GM23338 (cell line): ENCODE results near the gene GNG12. TPM values are rescaled to one million over a fixed set of nuclear protein-coding genes. Genes with fewer than 3 reads are reported as not detected.

Experiments
- ATAC-seq: fragments of 200-7000 bp; cut with Tn5 transposase; 3 replicates; pipeline ENCODE4 v1.9.1; 2020
- DNase-seq: peaks from one replicate; pipeline ENCODE4 v3.0.0-alpha.2; 2015; ENCODE audit warnings: low spot score
- H2AFZ ChIP-seq: fragments of 200-600 bp; sonication (generic); 2 replicates; pipeline ENCODE4 v1.8.0; 2016; ENCODE audit warnings: antibody characterized with exemption, mild to moderate bottlenecking, moderate library complexity
- H3F3A ChIP-seq: fragments of 200-600 bp; sonication (generic); replicated peaks from 2 replicates; pipeline ENCODE4 v1.8.0; 2017; ENCODE audit warnings: antibody characterized with exemption, mixed run types, low read depth
- H3K27ac ChIP-seq: fragments of 200-600 bp; sonication (generic); 2 replicates; pipeline ENCODE4 v1.6.1; 2016; ENCODE audit warnings: low read depth
- H3K27me3 ChIP-seq: fragments of 200-600 bp; sonication (generic); 2 replicates; pipeline ENCODE4 v1.8.0; 2016; ENCODE audit warnings: mild to moderate bottlenecking, mixed run types, moderate library complexity; ENCODE audit not compliant: insufficient read depth
- H3K36me3 ChIP-seq: fragments of 200-600 bp; sonication (generic); 2 replicates; pipeline ENCODE4 v1.8.0; 2016; ENCODE audit warnings: mild to moderate bottlenecking; ENCODE audit not compliant: insufficient read depth
- H3K4me1 ChIP-seq: fragments of 200-600 bp; sonication (generic); 2 replicates; pipeline ENCODE4 v1.8.0; 2016; ENCODE audit warnings: mild to moderate bottlenecking, moderate library complexity; ENCODE audit not compliant: insufficient read depth
- H3K4me2 ChIP-seq: fragments of 200-600 bp; sonication (generic); 2 replicates; pipeline ENCODE4 v1.7.1; 2017; ENCODE audit warnings: mixed run types
- H3K4me3 ChIP-seq: fragments of 200-600 bp; sonication (generic); 2 replicates; pipeline ENCODE4 v1.6.1; 2016; ENCODE audit warnings: mixed run types
- H3K79me2 ChIP-seq: fragments of 200-600 bp; sonication (generic); replicated peaks from 2 replicates; pipeline ENCODE4 v1.8.0; 2017; ENCODE audit warnings: mild to moderate bottlenecking; ENCODE audit not compliant: insufficient read depth
- H3K9me2 ChIP-seq: fragments of 200-600 bp; sonication (generic); 2 replicates; pipeline ENCODE4 v1.8.0; 2017; ENCODE audit not compliant: insufficient read depth
- H4K20me1 ChIP-seq: fragments of 200-600 bp; sonication (generic); replicated peaks from 2 replicates; pipeline ENCODE4 v1.8.0; 2017; ENCODE audit warnings: mild to moderate bottlenecking; ENCODE audit not compliant: insufficient read depth
- H3K27ac Mint-ChIP-seq: 2 replicates; pipeline ENCODE4 v1.8.0; 2020; ENCODE audit warnings: inconsistent platforms, mild to moderate bottlenecking, moderate library complexity, mixed read lengths
- H3K27me3 Mint-ChIP-seq: 3 replicates; pipeline ENCODE4 v1.8.0; 2022; ENCODE audit warnings: low read depth, mild to moderate bottlenecking, moderate library complexity, mixed read lengths, inconsistent platforms; ENCODE audit not compliant: insufficient read depth, poor library complexity
- H3K36me3 Mint-ChIP-seq: 3 replicates; pipeline ENCODE4 v1.8.0; 2021; ENCODE audit warnings: low read depth, mild to moderate bottlenecking, inconsistent platforms, moderate library complexity, mixed read lengths
- H3K4me1 Mint-ChIP-seq: 3 replicates; pipeline ENCODE4 v1.8.0; 2020; ENCODE audit warnings: mild to moderate bottlenecking, inconsistent platforms, mixed read lengths
- H3K4me3 Mint-ChIP-seq: 3 replicates; pipeline ENCODE4 v1.8.0; 2021; ENCODE audit warnings: moderate library complexity, mild to moderate bottlenecking, inconsistent platforms, mixed read lengths
- H3K9me3 Mint-ChIP-seq: 3 replicates; pipeline ENCODE4 v1.8.0; 2020; ENCODE audit warnings: moderate library complexity, mild to moderate bottlenecking, inconsistent platforms, mixed read lengths
- CREB1 ChIP-seq: fragments of 250-450 bp; sonication (Bioruptor Pico); IDR thresholded peaks from 2 replicates; pipeline ENCODE4 v1.5.0; 2020; ENCODE audit warnings: low read depth, mild to moderate bottlenecking, moderate library complexity
- EZH2 ChIP-seq: fragments of 200-600 bp; sonication (generic); IDR thresholded peaks from one replicate; pipeline ENCODE4 v1.8.0; 2017; ENCODE audit warnings: antibody characterized with exemption, mild to moderate bottlenecking, low read depth; ENCODE audit not compliant: unreplicated experiment
- EZH2phosphoT487 ChIP-seq: fragments of 200-600 bp; sonication (generic); IDR thresholded peaks from one replicate; pipeline ENCODE4 v1.8.1; 2018; ENCODE audit warnings: antibody characterized with exemption; ENCODE audit not compliant: unreplicated experiment
- JUNB ChIP-seq: IDR thresholded peaks from one replicate; pipeline ENCODE4 v1.6.1; 2016; ENCODE audit warnings: antibody characterized with exemption; ENCODE audit not compliant: unreplicated experiment
- NANOG ChIP-seq: IDR thresholded peaks from 2 replicates; pipeline ENCODE4 v1.6.1; 2016; ENCODE audit warnings: antibody characterized with exemption, borderline replicate concordance
- POLR2AphosphoS5 ChIP-seq: IDR thresholded peaks from 2 replicates; pipeline ENCODE4 v1.6.1; 2016; ENCODE audit warnings: antibody characterized with exemption, low read depth
- STAT1 ChIP-seq: IDR thresholded peaks from one replicate; pipeline ENCODE4 v1.6.1; 2016; ENCODE audit warnings: antibody characterized with exemption; ENCODE audit not compliant: unreplicated experiment
- ZNF114 ChIP-seq: fragments of 250-450 bp; sonication (Bioruptor Pico); IDR thresholded peaks from 2 replicates; pipeline ENCODE4 v1.5.0; 2020; ENCODE audit warnings: mild to moderate bottlenecking, moderate library complexity
- ZNF331 ChIP-seq: fragments of 250-450 bp; sonication (Bioruptor Pico); IDR thresholded peaks from 2 replicates; pipeline ENCODE4 v1.5.0; 2020; ENCODE audit warnings: low read depth, mild to moderate bottlenecking, moderate library complexity
- polyA plus RNA-seq: library from polyadenylated mRNA; unstranded; fragments of >200 nt; fragmentation: Nextera tagmentation; extraction: Ambion mirVana; gene quantifications from 2 replicates; pipeline ENCODE4 v1.2.1, GENCODE V29; 2016
- total RNA-seq: library from RNA; depleted of rRNA; stranded (reverse); fragments of >200 nt; shearing (Covaris generic); gene quantifications from 2 replicates; pipeline ENCODE4 v1.2.3, GENCODE V29; 2014
- TF ChIP-seq, protein P1 (sequence below), 2 experiments: fragments of 200-600 bp in 1 of 2; sonication (generic) in 1 of 2; conservative IDR thresholded peaks; 2 replicates each; pipeline versions ENCODE4 v1.5.1 to v1.6.1; 2016 to 2017; ENCODE audit warnings: antibody characterized with exemption in 2 of 2, low read depth in 2 of 2, mild to moderate bottlenecking in 2 of 2, moderate library complexity in 1 of 2
- TF ChIP-seq, protein P2 (sequence below): IDR thresholded peaks from 2 replicates; pipeline ENCODE4 v1.6.1; 2016; ENCODE audit warnings: antibody characterized with exemption
- TF ChIP-seq, protein P3 (sequence below): fragments of 250-450 bp; sonication (Bioruptor Pico); IDR thresholded peaks from 2 replicates; pipeline ENCODE4 v1.5.0; 2020; ENCODE audit warnings: mild to moderate bottlenecking, moderate library complexity
- TF ChIP-seq, protein P4 (sequence below): IDR thresholded peaks from one replicate; pipeline ENCODE4 v1.6.1; 2018; ENCODE audit warnings: antibody characterized with exemption; ENCODE audit not compliant: unreplicated experiment

The GNG12 gene
- total and polyA plus RNA-seq, 2 experiments from 2014 or later, result 13.4 to 33.0 TPM

DNA sequence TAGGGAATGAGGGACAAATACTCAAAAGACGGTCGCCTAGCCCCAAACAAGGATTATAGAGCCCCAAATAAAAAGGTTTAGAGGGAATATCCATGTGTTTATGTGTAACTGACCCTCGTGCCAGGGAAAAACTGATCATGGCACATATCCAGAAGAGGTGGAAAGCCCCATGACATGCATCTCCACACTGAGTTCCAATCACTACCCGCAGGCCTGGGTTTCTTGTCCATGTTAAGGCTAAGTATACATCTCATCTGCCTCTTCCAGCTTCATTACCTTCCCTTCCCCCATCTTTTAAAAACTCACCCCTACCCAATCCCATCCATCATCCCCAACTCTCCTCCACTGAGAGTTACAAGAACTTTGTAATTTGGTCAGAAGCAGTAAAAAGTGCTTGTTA is 133.0 kb downstream of the GNG12 start:
- no peaks in the 10 kb centered on the region for H3K36me3 Mint-ChIP-seq
- Histone ChIP-seq H3F3A (no peaks in the 10 kb centered on the region), H3K9me2 (no peaks in the 10 kb centered on the region), H3K27ac (0 out of 2 replicates have a peak overlapping the region, but pooled peaks have one; percentile 55), H3K36me3 (no peaks in the 10 kb centered on the region), H2AFZ (no peak overlapping the region), H3K4me3 (no peak overlapping the region), H4K20me1 (no peaks in the 10 kb centered on the region), H3K27me3 (no peaks in the 10 kb centered on the region), H3K4me2 (no peak overlapping the region), H3K79me2 (no peaks in the 10 kb centered on the region), H3K4me1 (peaks cover 5% of the 10 kb centered on the region; the same call in 1 of the 2 replicates)
- peaks cover 12% of the 10 kb centered on the region for H3K4me1 Mint-ChIP-seq
- H3K27ac Mint-ChIP-seq, result peak overlapping the region; percentile 45; the same call in 1 of the 2 replicates
- H3K4me3 Mint-ChIP-seq, result no peak overlapping the region
- DNase-seq (no peak), ATAC-seq (no peak)
- no peak for TF ChIP-seq POLR2AphosphoS5
- TF ChIP-seq, protein P1, sequence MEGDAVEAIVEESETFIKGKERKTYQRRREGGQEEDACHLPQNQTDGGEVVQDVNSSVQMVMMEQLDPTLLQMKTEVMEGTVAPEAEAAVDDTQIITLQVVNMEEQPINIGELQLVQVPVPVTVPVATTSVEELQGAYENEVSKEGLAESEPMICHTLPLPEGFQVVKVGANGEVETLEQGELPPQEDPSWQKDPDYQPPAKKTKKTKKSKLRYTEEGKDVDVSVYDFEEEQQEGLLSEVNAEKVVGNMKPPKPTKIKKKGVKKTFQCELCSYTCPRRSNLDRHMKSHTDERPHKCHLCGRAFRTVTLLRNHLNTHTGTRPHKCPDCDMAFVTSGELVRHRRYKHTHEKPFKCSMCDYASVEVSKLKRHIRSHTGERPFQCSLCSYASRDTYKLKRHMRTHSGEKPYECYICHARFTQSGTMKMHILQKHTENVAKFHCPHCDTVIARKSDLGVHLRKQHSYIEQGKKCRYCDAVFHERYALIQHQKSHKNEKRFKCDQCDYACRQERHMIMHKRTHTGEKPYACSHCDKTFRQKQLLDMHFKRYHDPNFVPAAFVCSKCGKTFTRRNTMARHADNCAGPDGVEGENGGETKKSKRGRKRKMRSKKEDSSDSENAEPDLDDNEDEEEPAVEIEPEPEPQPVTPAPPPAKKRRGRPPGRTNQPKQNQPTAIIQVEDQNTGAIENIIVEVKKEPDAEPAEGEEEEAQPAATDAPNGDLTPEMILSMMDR (conservative IDR thresholded peaks at IDR 0.05; ENCODE audit: low read depth in 2 of 2), result no peak
- TF ChIP-seq, protein P2, sequence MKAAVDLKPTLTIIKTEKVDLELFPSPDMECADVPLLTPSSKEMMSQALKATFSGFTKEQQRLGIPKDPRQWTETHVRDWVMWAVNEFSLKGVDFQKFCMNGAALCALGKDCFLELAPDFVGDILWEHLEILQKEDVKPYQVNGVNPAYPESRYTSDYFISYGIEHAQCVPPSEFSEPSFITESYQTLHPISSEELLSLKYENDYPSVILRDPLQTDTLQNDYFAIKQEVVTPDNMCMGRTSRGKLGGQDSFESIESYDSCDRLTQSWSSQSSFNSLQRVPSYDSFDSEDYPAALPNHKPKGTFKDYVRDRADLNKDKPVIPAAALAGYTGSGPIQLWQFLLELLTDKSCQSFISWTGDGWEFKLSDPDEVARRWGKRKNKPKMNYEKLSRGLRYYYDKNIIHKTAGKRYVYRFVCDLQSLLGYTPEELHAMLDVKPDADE, result no peak
- no peak for TF ChIP-seq STAT1
- TF ChIP-seq EZH2phosphoT487, result no peak
- TF ChIP-seq, protein P3, sequence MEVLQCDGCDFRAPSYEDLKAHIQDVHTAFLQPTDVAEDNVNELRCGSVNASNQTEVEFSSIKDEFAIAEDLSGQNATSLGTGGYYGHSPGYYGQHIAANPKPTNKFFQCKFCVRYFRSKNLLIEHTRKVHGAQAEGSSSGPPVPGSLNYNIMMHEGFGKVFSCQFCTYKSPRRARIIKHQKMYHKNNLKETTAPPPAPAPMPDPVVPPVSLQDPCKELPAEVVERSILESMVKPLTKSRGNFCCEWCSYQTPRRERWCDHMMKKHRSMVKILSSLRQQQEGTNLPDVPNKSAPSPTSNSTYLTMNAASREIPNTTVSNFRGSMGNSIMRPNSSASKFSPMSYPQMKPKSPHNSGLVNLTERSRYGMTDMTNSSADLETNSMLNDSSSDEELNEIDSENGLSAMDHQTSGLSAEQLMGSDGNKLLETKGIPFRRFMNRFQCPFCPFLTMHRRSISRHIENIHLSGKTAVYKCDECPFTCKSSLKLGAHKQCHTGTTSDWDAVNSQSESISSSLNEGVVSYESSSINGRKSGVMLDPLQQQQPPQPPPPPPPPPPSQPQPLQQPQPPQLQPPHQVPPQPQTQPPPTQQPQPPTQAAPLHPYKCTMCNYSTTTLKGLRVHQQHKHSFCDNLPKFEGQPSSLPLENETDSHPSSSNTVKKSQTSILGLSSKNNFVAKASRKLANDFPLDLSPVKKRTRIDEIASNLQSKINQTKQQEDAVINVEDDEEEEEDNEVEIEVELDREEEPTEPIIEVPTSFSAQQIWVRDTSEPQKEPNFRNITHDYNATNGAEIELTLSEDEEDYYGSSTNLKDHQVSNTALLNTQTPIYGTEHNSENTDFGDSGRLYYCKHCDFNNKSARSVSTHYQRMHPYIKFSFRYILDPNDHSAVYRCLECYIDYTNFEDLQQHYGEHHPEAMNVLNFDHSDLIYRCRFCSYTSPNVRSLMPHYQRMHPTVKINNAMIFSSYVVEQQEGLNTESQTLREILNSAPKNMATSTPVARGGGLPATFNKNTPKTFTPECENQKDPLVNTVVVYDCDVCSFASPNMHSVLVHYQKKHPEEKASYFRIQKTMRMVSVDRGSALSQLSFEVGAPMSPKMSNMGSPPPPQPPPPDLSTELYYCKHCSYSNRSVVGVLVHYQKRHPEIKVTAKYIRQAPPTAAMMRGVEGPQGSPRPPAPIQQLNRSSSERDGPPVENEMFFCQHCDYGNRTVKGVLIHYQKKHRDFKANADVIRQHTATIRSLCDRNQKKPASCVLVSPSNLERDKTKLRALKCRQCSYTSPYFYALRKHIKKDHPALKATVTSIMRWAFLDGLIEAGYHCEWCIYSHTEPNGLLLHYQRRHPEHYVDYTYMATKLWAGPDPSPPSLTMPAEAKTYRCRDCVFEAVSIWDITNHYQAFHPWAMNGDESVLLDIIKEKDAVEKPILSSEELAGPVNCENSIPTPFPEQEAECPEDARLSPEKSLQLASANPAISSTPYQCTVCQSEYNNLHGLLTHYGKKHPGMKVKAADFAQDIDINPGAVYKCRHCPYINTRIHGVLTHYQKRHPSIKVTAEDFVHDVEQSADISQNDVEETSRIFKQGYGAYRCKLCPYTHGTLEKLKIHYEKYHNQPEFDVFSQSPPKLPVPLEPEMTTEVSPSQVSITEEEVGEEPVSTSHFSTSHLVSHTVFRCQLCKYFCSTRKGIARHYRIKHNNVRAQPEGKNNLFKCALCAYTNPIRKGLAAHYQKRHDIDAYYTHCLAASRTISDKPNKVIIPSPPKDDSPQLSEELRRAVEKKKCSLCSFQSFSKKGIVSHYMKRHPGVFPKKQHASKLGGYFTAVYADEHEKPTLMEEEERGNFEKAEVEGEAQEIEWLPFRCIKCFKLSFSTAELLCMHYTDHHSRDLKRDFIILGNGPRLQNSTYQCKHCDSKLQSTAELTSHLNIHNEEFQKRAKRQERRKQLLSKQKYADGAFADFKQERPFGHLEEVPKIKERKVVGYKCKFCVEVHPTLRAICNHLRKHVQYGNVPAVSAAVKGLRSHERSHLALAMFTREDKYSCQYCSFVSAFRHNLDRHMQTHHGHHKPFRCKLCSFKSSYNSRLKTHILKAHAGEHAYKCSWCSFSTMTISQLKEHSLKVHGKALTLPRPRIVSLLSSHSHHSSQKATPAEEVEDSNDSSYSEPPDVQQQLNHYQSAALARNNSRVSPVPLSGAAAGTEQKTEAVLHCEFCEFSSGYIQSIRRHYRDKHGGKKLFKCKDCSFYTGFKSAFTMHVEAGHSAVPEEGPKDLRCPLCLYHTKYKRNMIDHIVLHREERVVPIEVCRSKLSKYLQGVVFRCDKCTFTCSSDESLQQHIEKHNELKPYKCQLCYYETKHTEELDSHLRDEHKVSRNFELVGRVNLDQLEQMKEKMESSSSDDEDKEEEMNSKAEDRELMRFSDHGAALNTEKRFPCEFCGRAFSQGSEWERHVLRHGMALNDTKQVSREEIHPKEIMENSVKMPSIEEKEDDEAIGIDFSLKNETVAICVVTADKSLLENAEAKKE, result no peak
- TF ChIP-seq EZH2, result no peak
- TF ChIP-seq CREB1 (CRISPR knock-in tag), result no peak
- no peak for TF ChIP-seq JUNB
- TF ChIP-seq ZNF114 (CRISPR knock-in tag), result no peak
- no peak for TF ChIP-seq NANOG
- no peak for TF ChIP-seq ZNF331 (CRISPR knock-in tag)
- TF ChIP-seq, protein P4, sequence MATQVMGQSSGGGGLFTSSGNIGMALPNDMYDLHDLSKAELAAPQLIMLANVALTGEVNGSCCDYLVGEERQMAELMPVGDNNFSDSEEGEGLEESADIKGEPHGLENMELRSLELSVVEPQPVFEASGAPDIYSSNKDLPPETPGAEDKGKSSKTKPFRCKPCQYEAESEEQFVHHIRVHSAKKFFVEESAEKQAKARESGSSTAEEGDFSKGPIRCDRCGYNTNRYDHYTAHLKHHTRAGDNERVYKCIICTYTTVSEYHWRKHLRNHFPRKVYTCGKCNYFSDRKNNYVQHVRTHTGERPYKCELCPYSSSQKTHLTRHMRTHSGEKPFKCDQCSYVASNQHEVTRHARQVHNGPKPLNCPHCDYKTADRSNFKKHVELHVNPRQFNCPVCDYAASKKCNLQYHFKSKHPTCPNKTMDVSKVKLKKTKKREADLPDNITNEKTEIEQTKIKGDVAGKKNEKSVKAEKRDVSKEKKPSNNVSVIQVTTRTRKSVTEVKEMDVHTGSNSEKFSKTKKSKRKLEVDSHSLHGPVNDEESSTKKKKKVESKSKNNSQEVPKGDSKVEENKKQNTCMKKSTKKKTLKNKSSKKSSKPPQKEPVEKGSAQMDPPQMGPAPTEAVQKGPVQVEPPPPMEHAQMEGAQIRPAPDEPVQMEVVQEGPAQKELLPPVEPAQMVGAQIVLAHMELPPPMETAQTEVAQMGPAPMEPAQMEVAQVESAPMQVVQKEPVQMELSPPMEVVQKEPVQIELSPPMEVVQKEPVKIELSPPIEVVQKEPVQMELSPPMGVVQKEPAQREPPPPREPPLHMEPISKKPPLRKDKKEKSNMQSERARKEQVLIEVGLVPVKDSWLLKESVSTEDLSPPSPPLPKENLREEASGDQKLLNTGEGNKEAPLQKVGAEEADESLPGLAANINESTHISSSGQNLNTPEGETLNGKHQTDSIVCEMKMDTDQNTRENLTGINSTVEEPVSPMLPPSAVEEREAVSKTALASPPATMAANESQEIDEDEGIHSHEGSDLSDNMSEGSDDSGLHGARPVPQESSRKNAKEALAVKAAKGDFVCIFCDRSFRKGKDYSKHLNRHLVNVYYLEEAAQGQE, result no peak
- H3K9me3 Mint-ChIP-seq, result no peaks in the 10 kb centered on the region
- H3K27me3 Mint-ChIP-seq, result peaks cover 9% of the 10 kb centered on the region
